K562 (cell line): ENCODE data around the gene ARHGAP31. TPM values are rescaled to one million over a fixed set of nuclear protein-coding genes. Genes with fewer than 3 reads are reported as not detected.

Source experiments
- ATAC-seq: fragments of 200-7000 bp; cut with Tn5 transposase; 3 replicates; pipeline ENCODE4 v1.9.1; 2020; ENCODE audit warnings: moderate library complexity
- BruUV-seq: library from RNA; stranded (reverse); fragments of 400-500 nt; replicated peaks from 2 replicates; lab custom pipeline; 2021; lab: Mats Ljungman, UMichigan
- CTCF ChIA-PET: fragments of 300-600 bp; formaldehyde crosslinking; extraction: SDS; loops from one replicate; lab custom pipeline; 2021; ENCODE audit warnings: low intra/inter-chr PET ratio; lab: Yijun Ruan, JAX
- POLR2A ChIA-PET: fragments of 300-600, 350-650 bp; sonication (Branson Sonifier 250); formaldehyde crosslinking; extraction: SDS; loops from one replicate; lab custom pipeline; 2021; ENCODE audit warnings: antibody characterized with exemption, inconsistent platforms; lab: Yijun Ruan, JAX
- DNase-seq, 4 experiments: peaks; one replicate each; pipeline versions ENCODE4 v3.0.0 to v3.0.0-alpha.2; 2011 to 2018; ENCODE audit warnings: low spot score in 3 of 4, mixed read lengths in 3 of 4; ENCODE audit errors: extremely low read depth in 1 of 4
- FAIRE-seq: peaks from 2 replicates; lab custom pipeline; 2011; peaks lifted over from hg19 to GRCh38; lab: Jason Lieb, UNC
- H2AFZ ChIP-seq: 2 replicates; pipeline ENCODE4 v1.6.0; 2011; ENCODE audit warnings: low read depth, low read length, control low read depth, inconsistent platforms
- H3K27ac ChIP-seq: fragments of 200-600 bp; 3 replicates; pipeline ENCODE4 v1.8.0; 2011; ENCODE audit warnings: low read depth, mild to moderate bottlenecking, control low read depth, inconsistent platforms, low read length, moderate library complexity, mixed read lengths; ENCODE audit errors: extremely low read depth
- H3K27me3 ChIP-seq, 2 experiments: fragments of 300-600 bp in 1 of 2; 2 replicates in 1 of 2; 3 replicates in 1 of 2; pipeline versions ENCODE4 v1.6.0 to v1.8.0; 2011; ENCODE audit warnings: inconsistent platforms in 2 of 2, low read length in 2 of 2, mild to moderate bottlenecking in 1 of 2, mixed read lengths in 1 of 2, moderate library complexity in 1 of 2; ENCODE audit not compliant: control insufficient read depth in 2 of 2, insufficient read depth in 2 of 2
- H3K36me3 ChIP-seq: fragments of 300-600 bp; 3 replicates; pipeline ENCODE4 v1.8.0; 2011; ENCODE audit warnings: mild to moderate bottlenecking, low read length, inconsistent platforms; ENCODE audit not compliant: control insufficient read depth, insufficient read depth
- H3K4me1 ChIP-seq, 2 experiments: fragments of 200-600 bp in 1 of 2; replicated peaks in 1 of 2; 2 replicates in 1 of 2; 3 replicates in 1 of 2; pipeline versions ENCODE4 v1.5.1 to v1.8.0; 2011; ENCODE audit warnings: inconsistent platforms in 2 of 2, low read length in 2 of 2, mild to moderate bottlenecking in 1 of 2, mixed read lengths in 1 of 2, moderate library complexity in 1 of 2; ENCODE audit not compliant: control insufficient read depth in 2 of 2, insufficient read depth in 2 of 2
- H3K4me2 ChIP-seq: 2 replicates; pipeline ENCODE4 v1.6.1; 2011; ENCODE audit warnings: low read length, control low read depth, inconsistent platforms, mixed read lengths; ENCODE audit not compliant: insufficient read depth
- H3K4me3 ChIP-seq: fragments of 200-600 bp; sonication (generic), shearing (Covaris generic); 2 replicates; pipeline ENCODE4 v1.5.1; 2016; ENCODE audit warnings: control low read depth, inconsistent platforms
- H3K79me2 ChIP-seq: fragments of 200-600 bp; 3 replicates; pipeline ENCODE4 v1.8.0; 2011; ENCODE audit warnings: low read length, inconsistent platforms; ENCODE audit not compliant: control insufficient read depth, insufficient read depth
- H3K9ac ChIP-seq, 2 experiments: 2 replicates each; pipeline versions ENCODE4 v1.6.0 to v1.6.1; 2011; ENCODE audit warnings: low read depth in 2 of 2, low read length in 2 of 2, control low read depth in 1 of 2, inconsistent platforms in 1 of 2, mild to moderate bottlenecking in 1 of 2, mixed read lengths in 1 of 2; ENCODE audit not compliant: insufficient read depth in 1 of 2
- H3K9me1 ChIP-seq: one replicate; pipeline ENCODE4 v1.6.0; 2011; ENCODE audit warnings: inconsistent platforms, mild to moderate bottlenecking, low read length, moderate library complexity; ENCODE audit not compliant: control insufficient read depth, insufficient read depth
- H3K9me3 ChIP-seq: replicated peaks from 2 replicates; pipeline ENCODE4 v1.5.1; 2011; ENCODE audit warnings: low read depth, low read length, inconsistent platforms; ENCODE audit not compliant: control insufficient read depth, insufficient read depth
- H4K20me1 ChIP-seq: replicated peaks from 2 replicates; pipeline ENCODE4 v1.6.1; 2011; ENCODE audit warnings: low read length, inconsistent platforms, mixed read lengths; ENCODE audit not compliant: control insufficient read depth, insufficient read depth
- CREB1 ChIP-seq, 2 experiments: sonication (generic) in 1 of 2; formaldehyde crosslinking in 1 of 2; IDR thresholded peaks; 2 replicates each; pipeline versions ENCODE4 v1.6.1 to v1.8.0; 2012 to 2022; ENCODE audit warnings: inconsistent platforms in 1 of 2, mild to moderate bottlenecking in 1 of 2, missing genetic modification reagents in 1 of 2, moderate library complexity in 1 of 2
- CREM ChIP-seq: IDR thresholded peaks from 2 replicates; pipeline ENCODE4 v1.6.1; 2014; ENCODE audit warnings: antibody characterized with exemption, low read depth
- HMG20B ChIP-seq: fragments of 250-450 bp; sonication (Bioruptor Pico); IDR thresholded peaks from 2 replicates; pipeline ENCODE4 v1.5.0; 2021; ENCODE audit warnings: mild to moderate bottlenecking
- IFI16 ChIP-seq: fragments of 250-450 bp; sonication (Bioruptor Pico); IDR thresholded peaks from 2 replicates; pipeline ENCODE4 v2.1.2; 2022; ENCODE audit warnings: mild to moderate bottlenecking, inconsistent platforms
- ILK ChIP-seq: fragments of 450-650 bp; IDR thresholded peaks from 2 replicates; pipeline ENCODE4 v1.6.1; 2016; ENCODE audit warnings: missing genetic modification characterization, low read depth, mild to moderate bottlenecking, missing compliant biosample characterization, moderate library complexity, borderline replicate concordance
- NR1H2 ChIP-seq: sonication (generic); formaldehyde crosslinking; IDR thresholded peaks from 2 replicates; pipeline ENCODE4 v1.4.0; 2020; ENCODE audit warnings: mild to moderate bottlenecking, missing genetic modification reagents
- PPARD ChIP-seq: fragments of 250-450 bp; sonication (Bioruptor Pico); IDR thresholded peaks from 2 replicates; pipeline ENCODE4 v1.8.0; 2022; ENCODE audit warnings: inconsistent platforms, mild to moderate bottlenecking, moderate library complexity
- SAFB ChIP-seq: fragments of 200-400 bp; formaldehyde crosslinking; IDR thresholded peaks from 2 replicates; pipeline ENCODE4 v1.6.1; 2017; ENCODE audit warnings: low read depth, low read length, borderline replicate concordance
- SMAD2 ChIP-seq: fragments of 150-350 bp; IDR thresholded peaks from 2 replicates; pipeline ENCODE4 v1.6.1; 2014; ENCODE audit warnings: low read depth, mild to moderate bottlenecking, low read length
- WGBS: fragments of 100-300 bp; shearing (Covaris generic); methylation state at CpG from one replicate; pipeline ENCODE4 v1.1.6; 2016; ENCODE audit warnings: low coverage, mixed read lengths; ENCODE audit not compliant: insufficient coverage; ENCODE audit errors: missing lambda C conversion rate; 5-methylcytosine and 5-hydroxymethylcytosine counted together
- in situ Hi-C: fragments of 300-500 bp; cut with MboI; formaldehyde crosslinking; loops from 4 replicates; pipeline ENCODE4 v1.15.0; 2018; ENCODE audit warnings: inconsistent platforms, mixed read lengths
- intact Hi-C: fragments of 100-400 bp; cut with micrococcal nuclease; formaldehyde crosslinking; loops from 2 replicates; pipeline ENCODE4 v1.14.2; 2022
- polyA plus RNA-seq, 8 experiments: library from polyadenylated mRNA; depleted of rRNA in 4 of 8; stranded (reverse) in 5 of 8; unstranded in 3 of 8; fragments of >200 nt; fragmentation: Nextera tagmentation in 2 of 8; fragmentation: Illumina TruSeq in 1 of 8; extraction: Ambion mirVana in 2 of 8; extraction: Trizol in 1 of 8; gene quantifications; 2 replicates each; pipeline versions ENCODE4 v1.2.1 to v1.2.3, GENCODE V29; 2011 to 2014; ENCODE audit warnings: inconsistent platforms in 1 of 8, missing spikeins in 1 of 8
- total RNA-seq, 7 experiments: library from RNA; depleted of rRNA in 6 of 7; stranded (reverse); fragments of >200 nt in 6 of 7; fragmentation: Illumina TruSeq in 2 of 7; extraction: Trizol in 2 of 7; gene quantifications; 2 replicates each; pipeline versions ENCODE4 v1.2.1 to v1.2.3, GENCODE V29; 2011 to 2021; ENCODE audit warnings: low replicate concordance in 1 of 7

The ARHGAP31 gene
- total and polyA plus RNA-seq, 9 of the 15 experiments (the other 6 are each of a cell fraction or from before 2014, with no cell fraction given): under 0.01 to 0.13 (median 0.06) TPM; not detected in 5

- no peak overlapping the region for H2AFZ ChIP-seq
- H3K79me2 ChIP-seq: no peaks in the 10 kb centered on the region
- H4K20me1 ChIP-seq: no peaks in the 10 kb centered on the region
- no peak overlapping the region for H3K27ac ChIP-seq
- no peaks in the 10 kb centered on the region for H3K36me3 ChIP-seq
- H3K4me1 ChIP-seq: peaks cover 0 to 2% of the 10 kb centered on the region in 2 experiments; a peak in 2 of 5 replicates
- ATAC-seq: no peak
- 4% methylated on average over 2 of the region's 3 CpGs for WGBS
- intact Hi-C loops: no loop called here
- DNase-seq: no peak
- POLR2A ChIA-PET: no interaction called here
- BruUV-seq: no TSS peak
- TF ChIP-seq ILK (tag): no peak
- TF ChIP-seq HMG20B (CRISPR knock-in tag): no peak
- H3K4me3 ChIP-seq: no peak overlapping the region
- in situ Hi-C loops: no loop called here
- CTCF ChIA-PET: no interaction called here
- H3K9me3 ChIP-seq: no peaks in the 10 kb centered on the region
- H3K4me2 ChIP-seq: no peak overlapping the region
- H3K9me1 ChIP-seq: no peaks in the 10 kb centered on the region
- no peaks in the 10 kb centered on the region; a peak in 1 of 5 replicates for H3K27me3 ChIP-seq
- H3K9ac ChIP-seq: no peak overlapping the region
- FAIRE-seq: no peak
These were observed 5.3 kb upstream of the ARHGAP31 start for GRCh38 chr3:119288669-119289403.

GRCh38 chr3:119289404-119289770 lies 4.8 kb upstream of the ARHGAP31 start:
- H4K20me1 ChIP-seq: no peaks in the 10 kb centered on the region
- no peak overlapping the region for H3K9ac ChIP-seq
- DNase-seq (no peak), FAIRE-seq (no peak), ATAC-seq (no peak)
- intact Hi-C loops: no loop called here
- TF ChIP-seq PPARD (CRISPR knock-in tag) (no peak), NR1H2 (CRISPR knock-in tag) (no peak), IFI16 (CRISPR knock-in tag) (no peak), SMAD2 (no peak), CREB1 (IDR thresholded peaks at IDR 0.05) (no peak), CREB1 (CRISPR knock-in tag; IDR thresholded peaks at IDR 0.05) (no peak), SAFB (no peak), CREM (no peak)
- no peaks in the 10 kb centered on the region for H3K79me2 ChIP-seq
- H3K4me1 ChIP-seq: peaks cover 0 to 7% of the 10 kb centered on the region in 2 experiments; a peak in 2 of 5 replicates
- H2AFZ ChIP-seq: no peak overlapping the region
- POLR2A ChIA-PET: no interaction called here
- no peak overlapping the region for H3K4me2 ChIP-seq
- H3K9me3 ChIP-seq: no peaks in the 10 kb centered on the region
- WGBS: no CpG with 5 or more reads among the region's 2 CpGs
- CTCF ChIA-PET: no interaction called here
- H3K9me1 ChIP-seq: no peaks in the 10 kb centered on the region
- no peak overlapping the region for H3K27ac ChIP-seq
- in situ Hi-C loops: no loop called here
- no peak overlapping the region for H3K4me3 ChIP-seq
- H3K27me3 ChIP-seq: no peaks in the 10 kb centered on the region; a peak in 1 of 5 replicates
- H3K36me3 ChIP-seq: no peaks in the 10 kb centered on the region
- no TSS peak for BruUV-seq
